Activated CD8-positive, alpha-beta T cell treated with anti-CD3 and anti-CD28 coated beads for 36 hours (primary cell): ENCODE measurements around the gene NRP1. TPM values are rescaled to one million over a fixed set of nuclear protein-coding genes. Genes with fewer than 3 reads are reported as not detected.

Source experiments
- ATAC-seq: fragments of 200-7000 bp; cut with Tn5 transposase; one replicate; pipeline ENCODE4 v1.10.0; 2021; ENCODE audit warnings: mild to moderate bottlenecking, moderate library complexity
- CTCF ChIA-PET: fragments of 350-600 bp; sonication (Branson Sonifier 250); formaldehyde crosslinking; loops from one replicate; lab custom pipeline; 2021; ENCODE audit warnings: antibody characterized with exemption; lab: Charles Lee
- POLR2A ChIA-PET: fragments of 350-600 bp; sonication (Branson Sonifier 250); formaldehyde crosslinking; loops from one replicate; lab custom pipeline; 2021; ENCODE audit warnings: antibody characterized with exemption; lab: Charles Lee
- DNase-seq: peaks from one replicate; pipeline ENCODE4 v3.0.0-alpha.2; 2020
- H3K27ac Mint-ChIP-seq: one replicate; pipeline ENCODE4 v1.8.0; 2021; ENCODE audit warnings: mild to moderate bottlenecking, mixed read lengths
- H3K27me3 Mint-ChIP-seq: one replicate; pipeline ENCODE4 v1.8.0; 2021; ENCODE audit warnings: mixed read lengths
- H3K36me3 Mint-ChIP-seq: one replicate; pipeline ENCODE4 v1.8.0; 2021; ENCODE audit warnings: low read depth, mixed read lengths
- H3K4me1 Mint-ChIP-seq: one replicate; pipeline ENCODE4 v1.8.0; 2021; ENCODE audit warnings: low read depth, mixed read lengths
- H3K4me3 Mint-ChIP-seq: one replicate; pipeline ENCODE4 v1.8.0; 2021; ENCODE audit warnings: mild to moderate bottlenecking, moderate library complexity, mixed read lengths
- H3K9me3 Mint-ChIP-seq: one replicate; pipeline ENCODE4 v1.8.0; 2021; ENCODE audit warnings: mixed read lengths
- intact Hi-C: fragments of 100-400 bp; cut with micrococcal nuclease; formaldehyde crosslinking; loops from one replicate; pipeline ENCODE4 v1.10.0; 2022
- total RNA-seq, 2 experiments: library from RNA; stranded (reverse); gene quantifications; one replicate each; pipeline ENCODE4 v1.2.3, GENCODE V29; 2021
- TF ChIP-seq, protein P1 (sequence below): fragments of 200-600 bp; IDR thresholded peaks from one replicate; pipeline ENCODE4 v1.8.0; 2022; ENCODE audit warnings: antibody characterized with exemption, mild to moderate bottlenecking

The NRP1 gene
- total RNA-seq, 2 experiments from 2014 or later = 0.22 to 0.79 TPM

DNA sequence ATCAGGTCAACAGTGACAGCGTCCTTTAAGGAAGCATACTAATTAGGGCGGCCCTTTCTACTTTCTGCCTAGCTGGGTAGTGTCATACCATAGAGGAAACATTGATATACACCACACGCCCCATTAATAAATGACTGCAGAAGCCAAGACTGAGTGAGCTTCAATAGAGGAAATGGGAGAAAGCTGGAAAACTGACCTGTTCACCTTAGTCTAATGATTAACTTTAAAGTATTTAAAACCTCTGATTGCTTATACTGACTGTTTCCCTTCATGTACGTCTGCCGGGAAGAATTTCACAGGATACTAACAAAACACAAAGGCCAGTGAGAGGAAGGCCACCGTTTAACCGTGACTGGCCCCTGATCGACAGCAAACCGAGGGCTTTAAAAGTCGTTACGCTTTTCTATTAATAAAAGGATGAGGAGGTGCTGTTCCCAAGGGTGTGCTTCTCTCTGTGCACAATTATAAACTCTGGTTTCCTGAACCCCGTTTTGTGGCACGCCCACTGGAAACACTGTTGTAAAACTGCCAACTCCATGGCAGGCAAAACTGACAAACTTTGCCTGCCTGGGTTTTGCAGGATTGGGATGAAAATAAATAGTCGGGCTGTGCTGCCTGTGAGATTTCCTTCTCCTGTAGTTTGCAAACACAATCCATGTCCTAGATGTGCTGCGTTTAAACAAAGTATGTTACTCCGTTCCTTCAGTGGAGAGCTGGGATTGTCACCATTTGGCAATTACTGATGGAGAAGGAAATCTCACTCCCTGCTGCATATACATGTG lies 137.6 kb downstream of the NRP1 start:
- TF ChIP-seq, protein P1, sequence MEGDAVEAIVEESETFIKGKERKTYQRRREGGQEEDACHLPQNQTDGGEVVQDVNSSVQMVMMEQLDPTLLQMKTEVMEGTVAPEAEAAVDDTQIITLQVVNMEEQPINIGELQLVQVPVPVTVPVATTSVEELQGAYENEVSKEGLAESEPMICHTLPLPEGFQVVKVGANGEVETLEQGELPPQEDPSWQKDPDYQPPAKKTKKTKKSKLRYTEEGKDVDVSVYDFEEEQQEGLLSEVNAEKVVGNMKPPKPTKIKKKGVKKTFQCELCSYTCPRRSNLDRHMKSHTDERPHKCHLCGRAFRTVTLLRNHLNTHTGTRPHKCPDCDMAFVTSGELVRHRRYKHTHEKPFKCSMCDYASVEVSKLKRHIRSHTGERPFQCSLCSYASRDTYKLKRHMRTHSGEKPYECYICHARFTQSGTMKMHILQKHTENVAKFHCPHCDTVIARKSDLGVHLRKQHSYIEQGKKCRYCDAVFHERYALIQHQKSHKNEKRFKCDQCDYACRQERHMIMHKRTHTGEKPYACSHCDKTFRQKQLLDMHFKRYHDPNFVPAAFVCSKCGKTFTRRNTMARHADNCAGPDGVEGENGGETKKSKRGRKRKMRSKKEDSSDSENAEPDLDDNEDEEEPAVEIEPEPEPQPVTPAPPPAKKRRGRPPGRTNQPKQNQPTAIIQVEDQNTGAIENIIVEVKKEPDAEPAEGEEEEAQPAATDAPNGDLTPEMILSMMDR = no peak
- no peak for DNase-seq
- no peaks in the 10 kb centered on the region for H3K36me3 Mint-ChIP-seq
- intact Hi-C loops = no loop called here
- ATAC-seq = no peak
- no peak overlapping the region for H3K27ac Mint-ChIP-seq
- ChIA-PET CTCF (no interaction called here), POLR2A (no interaction called here)
- no peaks in the 10 kb centered on the region for H3K9me3 Mint-ChIP-seq
- no peaks in the 10 kb centered on the region for H3K4me1 Mint-ChIP-seq
- no peak overlapping the region for H3K4me3 Mint-ChIP-seq
- H3K27me3 Mint-ChIP-seq = peaks cover 5% of the 10 kb centered on the region

DNA sequence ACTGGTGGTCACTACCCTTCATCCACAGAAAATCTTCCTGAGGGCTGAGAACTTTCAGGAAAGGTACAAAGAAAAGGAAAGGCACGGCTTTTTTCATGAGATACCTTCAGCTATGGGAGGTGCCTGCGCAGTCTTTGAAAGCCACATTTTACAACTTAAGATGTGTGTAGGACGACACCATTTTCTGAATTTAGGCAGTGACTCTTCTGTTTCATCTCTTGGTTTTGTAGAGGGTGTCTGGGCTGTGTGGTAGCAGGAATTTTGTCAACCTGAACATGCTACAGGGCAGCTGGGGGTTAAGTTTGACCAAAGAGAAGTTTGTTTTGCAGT lies 138.1 kb downstream of the NRP1 start:
- intact Hi-C loops = no loop called here
- no peak overlapping the region for H3K4me3 Mint-ChIP-seq
- no peak for ATAC-seq
- no peaks in the 10 kb centered on the region for H3K36me3 Mint-ChIP-seq
- TF ChIP-seq, protein P1 = no peak
- peaks cover 5% of the 10 kb centered on the region for H3K27me3 Mint-ChIP-seq
- H3K4me1 Mint-ChIP-seq = no peaks in the 10 kb centered on the region
- DNase-seq = no peak
- H3K27ac Mint-ChIP-seq = no peak overlapping the region
- POLR2A ChIA-PET = no interaction called here
- no peaks in the 10 kb centered on the region for H3K9me3 Mint-ChIP-seq
- CTCF ChIA-PET = no interaction called here

DNA sequence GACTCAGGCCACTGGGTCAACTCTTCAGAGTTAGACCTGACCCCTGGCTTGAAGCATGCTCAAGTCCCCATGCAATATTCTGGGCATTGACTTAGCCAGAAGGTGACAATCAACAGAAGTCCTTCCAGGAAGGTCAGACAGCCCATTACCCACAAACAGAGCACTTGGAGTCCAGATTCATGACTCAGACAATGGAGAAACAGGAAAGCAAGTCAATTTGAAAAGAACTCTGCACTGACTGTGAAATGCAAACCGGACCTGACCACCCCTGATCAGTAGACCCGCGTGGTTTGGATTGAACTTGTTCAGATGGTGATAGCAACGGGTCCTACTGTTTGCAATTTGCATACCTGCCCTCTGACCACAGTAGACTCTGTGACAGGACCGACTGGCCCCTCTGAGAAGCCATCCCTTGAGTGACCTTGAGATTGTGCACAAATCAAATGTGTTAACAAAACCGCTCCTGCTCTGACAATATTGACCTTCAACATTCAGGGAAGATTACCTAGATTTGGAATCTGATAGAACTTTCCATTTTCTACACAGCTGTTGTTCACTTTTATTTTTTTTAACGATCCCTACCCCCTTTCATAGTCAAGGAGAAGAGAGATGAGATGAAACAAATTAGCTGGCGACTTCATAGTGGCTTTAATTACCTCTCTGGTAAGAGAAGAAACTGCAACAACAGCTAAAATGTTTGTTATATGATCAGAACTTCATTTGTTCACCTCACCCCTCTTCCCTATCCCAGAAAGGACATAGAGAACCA lies 138.7 kb downstream of the NRP1 start:
- TF ChIP-seq, protein P1 = no peak
- Mint-ChIP-seq H3K9me3 (no peaks in the 10 kb centered on the region), H3K4me1 (no peaks in the 10 kb centered on the region), H3K27me3 (peaks cover 5% of the 10 kb centered on the region), H3K27ac (no peak overlapping the region), H3K4me3 (no peak overlapping the region), H3K36me3 (no peaks in the 10 kb centered on the region)
- ChIA-PET CTCF (interaction anchor here (1.2 to 1.8 kb wide), 2 partner anchors 133 to 136 kb away, joined by 4 to 5 read pairs; no protein-coding TSS in a partner anchor), POLR2A (no interaction called here)
- intact Hi-C loops = no loop called here
- DNase-seq = no peak
- no peak for ATAC-seq

GRCh38 chr10:33193701-33194521 lies 140.6 kb downstream of the NRP1 start:
- no peaks in the 10 kb centered on the region for H3K4me1 Mint-ChIP-seq
- H3K27me3 Mint-ChIP-seq = peaks cover 5% of the 10 kb centered on the region
- no peak overlapping the region for H3K4me3 Mint-ChIP-seq
- intact Hi-C loops = loop anchor here (5.0 kb wide), 1 partner anchor 138 kb away; the partner anchor contains the start of gene NRP1
- POLR2A ChIA-PET = interaction anchor here (0.5 to 0.7 kb wide), 2 partner anchors 9 to 653 kb away, joined by 3 read pairs; no protein-coding TSS in a partner anchor
- no peaks in the 10 kb centered on the region for H3K36me3 Mint-ChIP-seq
- no peak for DNase-seq
- H3K9me3 Mint-ChIP-seq = no peaks in the 10 kb centered on the region
- TF ChIP-seq, protein P1 = peak; percentile 54
- ATAC-seq = no peak
- no peak overlapping the region for H3K27ac Mint-ChIP-seq
- CTCF ChIA-PET = interaction anchor here (0.7 to 2.6 kb wide), 49 partner anchors 9 to 1445 kb away, joined by 3 to 29 read pairs (median 5); no protein-coding TSS in a partner anchor
